Body of pancreas (tissue), 4 donors: ENCODE results near the gene SPATS2L.

ENCODE experiments used
- CTCF ChIP-seq, 7 experiments: fragments of 450-650 bp in 4 of 7; fragments of 200-600 bp in 3 of 7; sonication (generic) in 3 of 7; IDR thresholded peaks; one replicate each; pipeline ENCODE4 v1.5.1; 2016 to 2019; ENCODE audit warnings: antibody characterized with exemption in 7 of 7
- POLR2A ChIP-seq, 3 donors: fragments of 450-650 bp; IDR thresholded peaks; one replicate each; pipeline ENCODE4 v1.6.1; 2016; ENCODE audit warnings: antibody characterized with exemption in 3 of 3, mild to moderate bottlenecking in 2 of 3

- TF ChIP-seq POLR2A (IDR thresholded peaks at IDR 0.05) (no peak), CTCF (IDR thresholded peaks at IDR 0.05) (no peak)
Observed at GRCh38 chr2:200471928-200472645, 165.6 kb downstream of the SPATS2L start.
